ENCODE results near the gene ADGRL1.

Gene ADGRL1

GRCh38 chr19:14135985-14136508 lies 69.9 kb downstream of the ADGRL1 start:
- TF ChIP-seq EZH2phosphoT487 (conservative IDR thresholded peaks at IDR 0.05; ENCODE audit: low read length): no peak
- TF ChIP-seq CTCF (IDR thresholded peaks at IDR 0.05; ENCODE audit: insufficient read depth, low read length, poor library complexity, severe bottlenecking): no peak

GRCh38 chr19:14135355-14135754 lies 70.6 kb downstream of the ADGRL1 start:
- Histone ChIP-seq H3K4me2 (ENCODE audit: low read depth, low read length, poor library complexity, severe bottlenecking) (peak overlapping the region; percentile 80), H3K4me3 (ENCODE audit: insufficient read depth, low read length, poor library complexity, severe bottlenecking) (peak overlapping the region; percentile 88), H3K27ac (ENCODE audit: low read depth, low read length) (peak overlapping the region; percentile 66), H3K9me3 (ENCODE audit: insufficient read depth, low read length) (no peaks in the 10 kb centered on the region), H3K27me3 (ENCODE audit: low read length) (no peaks in the 10 kb centered on the region), H4K20me1 (ENCODE audit: low read depth, low read length) (peaks cover 5% of the 10 kb centered on the region; the same call in 1 of the 2 replicates), H3F3A (ENCODE audit: insufficient read depth) (0 out of 2 replicates have a peak, but pooled peaks cover 2% of the 10 kb centered on the region), H3K79me2 (ENCODE audit: insufficient read depth, low read length) (peaks cover 48% of the 10 kb centered on the region), H3K9me2 (replicated peaks; ENCODE audit: insufficient read depth, low read length) (no peaks in the 10 kb centered on the region), H3K9ac (ENCODE audit: low read length) (peak overlapping the region; percentile 89), H2AFZ (ENCODE audit: low read depth, low read length, severe bottlenecking) (no peak overlapping the region), H3K36me3 (ENCODE audit: low read length) (0 out of 2 replicates have a peak, but pooled peaks cover 5% of the 10 kb centered on the region)
- TF ChIP-seq CTCF (IDR thresholded peaks at IDR 0.05; ENCODE audit: insufficient read depth, low read length, poor library complexity, severe bottlenecking) (no peak), EZH2phosphoT487 (conservative IDR thresholded peaks at IDR 0.05; ENCODE audit: low read length) (no peak)

More at GRCh38 chr19:14135985-14136508, 69.9 kb downstream of the ADGRL1 start:
- Histone ChIP-seq H3K79me2 (ENCODE audit: insufficient read depth, low read length) (peaks cover 48% of the 10 kb centered on the region), H3K9me3 (ENCODE audit: insufficient read depth, low read length) (no peaks in the 10 kb centered on the region), H3K9me2 (replicated peaks; ENCODE audit: insufficient read depth, low read length) (no peaks in the 10 kb centered on the region), H3K4me3 (ENCODE audit: insufficient read depth, low read length, poor library complexity, severe bottlenecking) (peak overlapping the region; percentile 88), H3K9ac (ENCODE audit: low read length) (peak overlapping the region; percentile 89), H3K27me3 (ENCODE audit: low read length) (no peaks in the 10 kb centered on the region), H3F3A (ENCODE audit: insufficient read depth) (0 out of 2 replicates have a peak, but pooled peaks cover 2% of the 10 kb centered on the region), H3K36me3 (ENCODE audit: low read length) (0 out of 2 replicates have a peak, but pooled peaks cover 5% of the 10 kb centered on the region), H3K27ac (ENCODE audit: low read depth, low read length) (peak overlapping the region; percentile 66), H3K4me2 (ENCODE audit: low read depth, low read length, poor library complexity, severe bottlenecking) (peak overlapping the region; percentile 80), H4K20me1 (ENCODE audit: low read depth, low read length) (peaks cover 5% of the 10 kb centered on the region; the same call in 1 of the 2 replicates), H2AFZ (ENCODE audit: low read depth, low read length, severe bottlenecking) (no peak overlapping the region)

- TF ChIP-seq EZH2phosphoT487 (conservative IDR thresholded peaks at IDR 0.05; ENCODE audit: low read length): no peak
- no peak for TF ChIP-seq CTCF (IDR thresholded peaks at IDR 0.05; ENCODE audit: insufficient read depth, low read length, poor library complexity, severe bottlenecking)
- H3K36me3 ChIP-seq (ENCODE audit: low read length): no peaks in the 10 kb centered on the region
- H3K4me3 ChIP-seq (ENCODE audit: insufficient read depth, low read length, poor library complexity, severe bottlenecking): no peak overlapping the region
- H3K9ac ChIP-seq (ENCODE audit: low read length): no peak overlapping the region
- H3F3A ChIP-seq (ENCODE audit: insufficient read depth): 0 out of 2 replicates have a peak, but pooled peaks cover 4% of the 10 kb centered on the region
- H3K27me3 ChIP-seq (ENCODE audit: low read length): no peaks in the 10 kb centered on the region
- no peak overlapping the region for H3K27ac ChIP-seq (ENCODE audit: low read depth, low read length)
- no peaks in the 10 kb centered on the region for H3K9me2 ChIP-seq (replicated peaks; ENCODE audit: insufficient read depth, low read length)
- no peak overlapping the region for H2AFZ ChIP-seq (ENCODE audit: low read depth, low read length, severe bottlenecking)
- H3K9me3 ChIP-seq (ENCODE audit: insufficient read depth, low read length): no peaks in the 10 kb centered on the region
- H4K20me1 ChIP-seq (ENCODE audit: low read depth, low read length): no peaks in the 10 kb centered on the region
- no peak overlapping the region for H3K4me2 ChIP-seq (ENCODE audit: low read depth, low read length, poor library complexity, severe bottlenecking)
- peaks cover 23% of the 10 kb centered on the region for H3K79me2 ChIP-seq (ENCODE audit: insufficient read depth, low read length)
Observed at GRCh38 chr19:14127929-14128509, 78.0 kb downstream of the ADGRL1 start.
